HG03159 (cell line): ENCODE measurements around the gene ADCY10.

Experiments used
- ATAC-seq: cut with Tn5 transposase; IDR thresholded peaks from one replicate; pipeline ENCODE4 v1.9.1; 2021; ENCODE audit warnings: mild to moderate bottlenecking, moderate library complexity; ENCODE audit not compliant: unreplicated experiment

Gene ADCY10

GRCh38 chr1:167928457-167928852 is 14.5 kb upstream of the ADCY10 start:
- ATAC-seq: no peak

GRCh38 chr1:167927046-167927754 is 13.3 kb upstream of the ADCY10 start:
- no peak for ATAC-seq

- no peak for ATAC-seq
Observed at GRCh38 chr1:167926486-167926997, 12.6 kb upstream of the ADCY10 start.

- no peak for ATAC-seq
Observed at GRCh38 chr1:167924543-167925231, 10.8 kb upstream of the ADCY10 start.

- ATAC-seq: no peak
Observed at GRCh38 chr1:167924102-167924501, 10.2 kb upstream of the ADCY10 start.

GRCh38 chr1:167923324-167924056 is 9.6 kb upstream of the ADCY10 start:
- ATAC-seq: no peak

GRCh38 chr1:167922611-167923074 is 8.7 kb upstream of the ADCY10 start:
- no peak for ATAC-seq

- ATAC-seq: no peak
Observed at GRCh38 chr1:167922023-167922422, 8.1 kb upstream of the ADCY10 start.

- ATAC-seq: no peak
Observed at GRCh38 chr1:167916766-167917511, 3.0 kb upstream of the ADCY10 start.

- no peak for ATAC-seq
Observed at GRCh38 chr1:167915569-167915968, 1.6 kb upstream of the ADCY10 start.

GRCh38 chr1:167912294-167912693 is 1.6 kb downstream of the ADCY10 start:
- ATAC-seq: no peak

- no peak for ATAC-seq
Observed at GRCh38 chr1:167911413-167911812, 2.5 kb downstream of the ADCY10 start.

- no peak for ATAC-seq
Observed at GRCh38 chr1:167910530-167910929, 3.4 kb downstream of the ADCY10 start.

- peak; percentile 46 for ATAC-seq
Observed at GRCh38 chr1:167909691-167910180, 4.2 kb downstream of the ADCY10 start.

GRCh38 chr1:167905671-167906070 is 8.3 kb downstream of the ADCY10 start:
- ATAC-seq: no peak

- no peak for ATAC-seq
Observed at GRCh38 chr1:167905182-167905581, 8.8 kb downstream of the ADCY10 start.

GRCh38 chr1:167904652-167905130 is 9.2 kb downstream of the ADCY10 start:
- ATAC-seq: no peak

- no peak for ATAC-seq
Observed at GRCh38 chr1:167900907-167901306, 13.0 kb downstream of the ADCY10 start.

- ATAC-seq: peak; percentile 83
Observed at GRCh38 chr1:167899253-167899681, 14.7 kb downstream of the ADCY10 start.

- no peak for ATAC-seq
Observed at GRCh38 chr1:167898578-167899222, 15.2 kb downstream of the ADCY10 start.
